Left renal pelvis (tissue), 4 donors: Measurements from ENCODE around the gene GIT2. TPM values are rescaled to one million over a fixed set of nuclear protein-coding genes. Genes with fewer than 3 reads are reported as not detected.

Experiments
- DNase-seq, 4 donors: peaks; one replicate each; pipeline ENCODE4 v3.0.0-alpha.2; 2013; ENCODE audit warnings: low read depth in 4 of 4, low spot score in 3 of 4
- polyA plus RNA-seq, 4 donors: library from polyadenylated mRNA; unstranded; fragments of 120-200 nt; gene quantifications; one replicate each; pipeline ENCODE4 v1.2.1, GENCODE V29; 2013; ENCODE audit not compliant: insufficient read length in 4 of 4

GIT2 gene
- polyA plus RNA-seq, 4 donors: 35.2 to 48.1 (median 40.1) TPM

DNA sequence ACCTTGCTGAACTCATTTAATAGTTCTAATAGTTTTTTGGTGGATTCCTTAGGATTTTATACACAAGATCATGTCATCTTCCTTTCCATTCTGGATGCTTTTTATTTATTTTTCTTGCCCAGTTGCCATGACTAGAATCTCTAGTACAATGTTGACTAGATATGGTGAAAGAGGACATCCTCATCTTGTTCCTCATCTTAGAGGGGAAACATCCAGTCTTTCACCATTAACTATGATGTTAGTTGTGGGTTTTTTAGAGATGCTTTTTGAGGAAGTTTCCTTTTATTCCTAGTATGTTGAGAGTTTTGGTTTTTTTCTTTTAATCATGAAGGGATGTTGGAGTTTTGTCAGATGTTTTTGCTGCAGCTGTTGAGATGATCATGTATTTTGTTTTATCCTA lies 11.7 kb upstream of the GIT2 start:
- no peak for DNase-seq

DNA sequence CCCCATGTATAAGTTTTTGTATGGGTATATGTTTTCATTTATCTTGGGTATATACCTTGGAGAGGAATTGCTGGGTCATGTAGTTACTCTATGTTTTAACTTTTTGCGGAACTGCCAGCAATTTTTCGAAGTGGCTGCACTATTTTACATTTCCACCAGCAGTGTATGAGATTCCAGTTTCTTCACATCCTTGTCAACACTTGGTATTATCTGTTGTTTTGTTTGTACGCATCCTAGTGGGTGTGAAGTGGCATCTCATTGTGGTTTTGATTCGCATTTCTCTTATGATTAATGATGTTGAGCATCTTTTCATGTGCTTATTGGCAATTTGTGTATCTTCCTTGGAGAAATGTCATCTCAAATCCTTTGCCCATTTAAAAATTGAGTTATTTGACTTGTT lies 9.9 kb upstream of the GIT2 start:
- DNase-seq: no peak

DNA sequence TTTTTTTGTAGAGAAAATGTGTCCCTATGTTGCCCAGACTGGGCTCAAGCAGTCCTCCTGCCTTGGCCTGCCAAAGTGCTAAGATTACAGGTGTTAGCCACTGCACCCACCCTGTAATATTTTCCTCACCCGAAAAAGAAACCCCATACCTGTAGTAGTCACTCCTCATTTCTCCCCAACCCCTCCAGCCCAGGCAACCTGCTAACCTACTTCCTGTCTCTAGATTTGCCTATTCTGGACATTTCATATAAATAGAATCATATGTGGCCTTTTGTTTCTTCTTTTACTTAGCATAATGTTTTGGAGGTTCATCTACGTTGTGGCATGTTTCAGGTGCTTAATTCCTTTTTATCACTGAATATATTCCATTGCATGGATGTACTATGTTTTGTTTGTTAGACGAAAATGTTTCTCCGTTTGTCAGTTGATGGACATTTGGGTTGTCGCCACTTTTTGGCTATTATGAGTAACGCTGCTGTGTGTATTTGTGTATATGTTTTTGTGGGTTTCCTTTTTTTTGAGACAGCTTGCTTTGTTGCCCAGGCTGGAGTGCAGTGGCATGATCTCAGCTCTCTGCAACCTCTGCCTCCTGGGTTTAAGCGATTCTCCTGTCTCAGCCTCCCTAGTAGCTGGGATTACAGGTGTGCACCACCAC lies 9.3 kb upstream of the GIT2 start:
- no peak for DNase-seq

DNA sequence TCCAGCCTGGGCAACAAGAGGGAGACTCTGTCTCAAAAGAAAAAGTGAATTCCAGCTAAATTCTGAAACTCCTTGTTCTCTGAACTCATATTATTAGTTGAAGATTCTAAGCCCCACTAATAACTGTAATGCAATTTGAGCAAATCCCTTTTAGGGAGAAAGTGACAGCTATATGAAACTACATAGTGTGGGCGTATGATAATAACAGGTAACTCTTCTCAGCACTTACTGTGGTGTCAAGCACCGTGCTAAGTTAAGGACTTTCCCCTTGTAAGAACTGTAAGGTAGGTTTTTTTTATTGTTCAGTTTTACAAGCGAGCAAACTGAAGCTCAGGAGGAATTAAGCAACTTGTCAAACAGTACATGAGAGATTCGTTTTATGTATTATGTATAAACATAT lies 8.4 kb upstream of the GIT2 start:
- no peak for DNase-seq

- DNase-seq: no peak
These were observed 6.7 kb upstream of the GIT2 start for GRCh38 chr12:110002676-110003515.

- DNase-seq: no peak
These were observed 5.4 kb upstream of the GIT2 start for GRCh38 chr12:110001596-110001995.

DNA sequence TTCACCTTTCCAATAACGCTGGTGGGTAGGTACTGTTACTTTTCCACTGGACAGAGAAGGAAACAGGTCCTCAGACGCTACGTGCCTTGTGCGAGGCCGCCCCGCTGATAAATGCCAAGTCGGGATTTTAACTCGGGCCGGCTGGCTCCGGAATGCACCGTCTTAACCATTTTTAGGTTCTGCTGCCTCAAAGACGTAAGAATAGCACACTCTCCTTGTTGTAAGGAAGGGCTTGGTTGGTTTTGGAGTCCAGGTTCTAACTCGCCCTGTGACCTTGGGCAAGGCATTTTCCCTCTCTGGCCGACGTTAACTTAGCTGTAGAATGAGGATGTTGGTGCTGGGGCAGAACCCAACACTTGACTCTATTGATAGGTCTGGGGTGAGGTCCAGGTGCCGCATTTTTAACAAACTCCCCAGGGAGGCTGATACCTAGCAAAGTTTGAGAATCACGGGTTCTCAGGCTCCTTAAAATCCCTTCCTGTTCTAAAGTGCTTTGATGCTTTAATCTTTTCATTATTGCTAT lies 3.9 kb upstream of the GIT2 start:
- no peak for DNase-seq

- no peak for DNase-seq
These were observed 3.4 kb upstream of the GIT2 start for GRCh38 chr12:109999649-109999971.

GRCh38 chr12:109998904-109999648 lies 2.9 kb upstream of the GIT2 start, which contains the start of gene ANKRD13A:
ANKRD13A (plus strand) TSS chr12:109999430; CDS start chr12:109999689, 259 bp downstream.
- DNase-seq: peak; percentile 86 to 93 (median 90)

GRCh38 chr12:109998241-109998903 lies 2.2 kb upstream of the GIT2 start:
- no peak for DNase-seq

DNA sequence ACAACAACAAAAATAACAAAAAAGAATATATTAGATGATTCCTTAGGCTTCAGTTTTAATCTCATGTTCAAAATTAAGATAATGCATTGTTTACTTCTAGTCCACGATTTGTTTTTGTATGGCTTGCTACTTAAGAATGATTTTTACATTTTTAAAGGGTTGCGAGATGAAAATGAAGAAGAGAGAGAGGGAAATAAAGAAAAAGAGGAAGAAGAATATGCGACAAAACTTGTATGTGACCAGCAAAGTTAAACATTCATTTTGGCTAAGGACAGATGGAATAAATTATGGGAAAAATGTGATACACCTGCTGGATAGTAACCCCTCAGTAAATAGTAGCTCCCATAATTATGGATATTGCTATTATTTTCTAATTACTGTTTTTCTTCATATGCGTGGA lies 1.2 kb upstream of the GIT2 start:
- DNase-seq: no peak

GRCh38 chr12:109996483-109996853 lies 300 bp upstream of the GIT2 start:
- DNase-seq: no peak

DNA sequence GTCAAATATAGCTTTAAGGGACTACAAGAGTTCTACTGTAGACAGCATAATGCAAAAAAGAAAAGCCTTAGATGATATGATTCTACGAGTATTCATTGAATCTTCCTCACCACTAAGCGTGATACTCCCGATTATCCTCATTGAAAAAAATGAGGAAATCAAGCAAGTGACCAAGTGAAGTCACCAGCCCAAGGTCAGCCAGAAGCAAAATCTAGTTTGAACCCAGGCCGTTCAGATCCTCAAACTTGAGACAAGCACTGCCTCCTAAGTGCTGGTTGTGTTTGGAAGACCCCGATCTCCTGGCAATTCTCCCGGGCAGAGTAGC lies 845 bp downstream of the GIT2 start:
- no peak for DNase-seq

DNA sequence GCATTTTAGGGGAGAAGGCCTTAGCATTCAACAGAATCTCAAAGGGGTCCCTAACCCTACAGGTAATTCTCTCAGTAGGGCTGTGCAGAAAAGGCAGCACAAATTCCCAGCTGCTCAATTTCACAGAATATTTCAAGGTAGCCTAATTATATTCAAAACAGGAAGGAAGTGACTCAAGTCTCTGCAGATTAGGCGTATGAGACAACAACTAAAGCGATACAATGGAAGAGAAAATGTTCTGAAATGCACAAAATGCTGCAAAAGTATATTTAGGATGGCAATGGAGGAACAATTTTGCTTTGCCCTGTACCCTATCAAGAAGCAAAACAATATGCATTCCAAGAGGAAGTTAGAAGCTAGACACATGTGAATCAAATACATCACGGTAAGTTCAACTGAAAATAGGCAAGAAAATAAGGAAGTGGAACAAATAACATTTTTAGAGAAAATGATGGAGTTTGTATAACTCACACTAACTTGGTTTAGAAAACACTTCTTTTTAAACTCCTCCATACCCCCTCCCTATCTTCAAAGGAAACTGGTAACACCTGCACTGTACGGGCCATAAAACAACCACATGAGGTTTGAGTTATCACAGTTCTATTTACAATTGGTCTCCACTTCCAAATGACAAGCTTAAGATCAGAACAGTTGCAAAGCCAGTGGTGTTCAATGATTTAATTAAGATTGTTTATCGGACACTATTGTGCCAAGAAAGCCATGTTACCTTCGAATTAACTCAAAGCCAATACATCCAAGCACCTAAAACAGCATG lies 1.6 kb downstream of the GIT2 start:
- no peak for DNase-seq

DNA sequence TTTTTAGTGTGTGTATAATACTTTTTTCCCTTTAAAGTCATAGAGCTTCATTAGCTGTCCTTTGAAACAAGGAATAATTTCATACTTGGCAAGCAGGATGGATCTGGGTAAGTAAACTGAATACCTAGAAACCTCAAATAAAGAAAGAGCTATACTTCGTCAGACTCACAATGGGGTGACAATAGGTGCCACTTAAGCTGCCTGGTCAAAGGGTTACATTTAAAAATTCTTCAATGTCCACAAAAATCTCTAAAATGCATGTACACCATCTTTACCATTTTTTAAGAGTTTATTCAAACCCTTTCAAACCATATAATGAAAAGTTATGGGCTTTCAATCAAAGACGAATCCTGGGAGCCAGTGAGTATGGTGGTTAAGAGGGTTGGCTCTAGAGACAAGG lies 3.1 kb downstream of the GIT2 start:
- DNase-seq: no peak

DNA sequence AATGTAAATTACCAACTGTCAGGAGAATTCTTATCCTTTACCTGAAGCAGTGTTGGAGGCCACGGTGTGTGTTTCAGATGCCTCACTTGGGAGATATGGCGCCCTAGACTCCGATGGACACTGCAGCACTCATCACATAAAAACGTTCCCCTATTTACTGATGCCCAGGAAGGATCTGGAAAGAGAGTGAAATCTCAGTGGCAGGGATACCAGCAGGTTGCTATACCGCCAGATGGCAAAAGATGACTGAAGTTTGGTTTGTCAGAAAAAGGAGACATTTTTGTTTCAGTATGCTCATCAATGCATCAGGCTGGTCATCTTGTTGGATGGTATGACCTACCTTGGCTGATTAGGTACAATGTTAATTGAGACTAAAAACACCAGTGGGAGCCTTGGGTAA lies 4.6 kb downstream of the GIT2 start:
- no peak for DNase-seq

- DNase-seq: no peak
These were observed 6.8 kb downstream of the GIT2 start for GRCh38 chr12:109989380-109989779.

DNA sequence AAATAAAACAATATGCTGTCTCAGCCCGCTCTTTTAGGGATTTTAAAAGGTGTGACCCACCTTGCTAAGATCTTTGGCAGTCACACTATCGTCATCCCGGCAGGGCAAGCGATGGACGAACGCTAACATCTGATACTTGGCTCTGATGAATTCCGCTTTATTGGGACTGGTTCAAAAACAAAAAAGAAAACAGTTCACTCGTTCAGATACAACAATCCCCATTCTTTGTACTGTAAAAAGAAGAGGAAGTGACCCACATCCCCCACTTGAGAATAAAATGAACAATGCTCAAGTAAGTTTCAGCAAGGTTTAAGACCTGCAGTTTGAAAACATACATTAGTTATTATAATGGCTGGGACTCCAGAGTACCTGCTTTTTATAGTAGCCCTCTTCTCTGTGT lies 7.3 kb downstream of the GIT2 start:
- no peak for DNase-seq

DNA sequence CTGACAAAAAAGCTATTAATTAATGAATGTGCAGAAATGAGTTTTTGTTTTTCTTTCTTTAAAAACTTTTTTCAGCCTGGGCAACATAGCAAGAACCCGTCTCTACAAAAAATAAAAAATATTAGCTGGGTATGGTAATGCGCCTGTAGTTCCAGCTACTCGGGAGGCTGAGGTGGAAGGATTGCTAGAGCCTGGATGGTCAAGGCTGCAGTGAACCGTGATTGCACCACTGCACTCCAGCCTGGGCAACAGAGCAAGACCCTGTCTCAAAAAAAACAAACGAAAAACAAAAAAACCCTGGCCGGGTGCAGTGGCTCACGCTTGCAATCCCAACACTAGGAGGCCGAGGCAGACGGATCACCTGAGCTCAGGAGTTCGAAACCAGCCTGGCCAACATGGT lies 7.9 kb downstream of the GIT2 start:
- no peak for DNase-seq

GRCh38 chr12:109987615-109988014 lies 8.6 kb downstream of the GIT2 start:
- no peak for DNase-seq
